AG09309 (cell line): ENCODE results near the gene AIM2.
"Not testable (repeated sequence)": the region's sequence is repeated elsewhere in the genome, so short reads cannot be mapped to it uniquely, and the experiment has no call there.

Experiments
- DNase-seq: peaks from one replicate; pipeline ENCODE4 v3.0.0-alpha.2; 2010; ENCODE audit warnings: low read depth
- H3K4me3 ChIP-seq: 2 replicates; pipeline ENCODE4 v1.5.1; 2011; ENCODE audit warnings: mild to moderate bottlenecking, low read depth, low read length, moderate library complexity; ENCODE audit not compliant: control insufficient read depth
- CTCF ChIP-seq: IDR thresholded peaks from 2 replicates; pipeline ENCODE4 v1.5.1; 2011; ENCODE audit warnings: mild to moderate bottlenecking, low read depth, low read length, inconsistent platforms; ENCODE audit not compliant: insufficient read depth, control insufficient read depth; ENCODE audit errors: missing control alignments

The AIM2 gene

GRCh38 chr1:159076438-159077119, at the start of gene AIM2:
AIM2 (minus strand) TSS chr1:159076766; CDS start chr1:159073499, 3,267 bp downstream.
- peak within 1 kb of the TSS; percentile 6; the same call in 1 of the 2 replicates for H3K4me3 ChIP-seq
- DNase-seq = peak; percentile 58
- no peak for TF ChIP-seq CTCF

- TF ChIP-seq CTCF = no peak
- H3K4me3 ChIP-seq = no peak overlapping the region
- no peak for DNase-seq
Observed at GRCh38 chr1:159123587-159123986, 47.0 kb upstream of the AIM2 start.

- no peak for TF ChIP-seq CTCF
Observed at GRCh38 chr1:159122005-159122621, 45.5 kb upstream of the AIM2 start.

GRCh38 chr1:159121526-159121925, 45.0 kb upstream of the AIM2 start:
- H3K4me3 ChIP-seq = no peak overlapping the region
- TF ChIP-seq CTCF = no peak
- DNase-seq = no peak

More at GRCh38 chr1:159122005-159122621, 45.5 kb upstream of the AIM2 start:
- no peak overlapping the region for H3K4me3 ChIP-seq
- peak; percentile 18 for DNase-seq

GRCh38 chr1:159120317-159120716, 43.8 kb upstream of the AIM2 start:
- no peak overlapping the region for H3K4me3 ChIP-seq
- DNase-seq = no peak
- no peak for TF ChIP-seq CTCF

- H3K4me3 ChIP-seq = no peak overlapping the region
- DNase-seq = no peak
- TF ChIP-seq CTCF = no peak
Observed at GRCh38 chr1:159113596-159114433, 37.2 kb upstream of the AIM2 start.

- peak; percentile 41 for DNase-seq
Observed at GRCh38 chr1:159103021-159103420, 26.5 kb upstream of the AIM2 start.

More at GRCh38 chr1:159103021-159103420, 26.5 kb upstream of the AIM2 start:
- H3K4me3 ChIP-seq = not testable (repeated sequence)
